HL-60 (cell line): ENCODE measurements around the gene USP10.

Experiments
- CTCF ChIP-seq: IDR thresholded peaks from one replicate; pipeline ENCODE4 v1.5.1; 2011; ENCODE audit warnings: low read length, control low read depth, inconsistent platforms; ENCODE audit not compliant: insufficient read depth
- GABPA ChIP-seq: IDR thresholded peaks from 2 replicates; pipeline ENCODE4 v1.6.1; 2012; ENCODE audit warnings: low read depth
- POLR2AphosphoS5 ChIP-seq: IDR thresholded peaks from 2 replicates; pipeline ENCODE4 v1.6.1; 2012; ENCODE audit warnings: low read depth
- REST ChIP-seq: IDR thresholded peaks from 2 replicates; pipeline ENCODE4 v1.6.1; 2012; ENCODE audit warnings: low read depth; ENCODE audit not compliant: insufficient replicate concordance

DNA sequence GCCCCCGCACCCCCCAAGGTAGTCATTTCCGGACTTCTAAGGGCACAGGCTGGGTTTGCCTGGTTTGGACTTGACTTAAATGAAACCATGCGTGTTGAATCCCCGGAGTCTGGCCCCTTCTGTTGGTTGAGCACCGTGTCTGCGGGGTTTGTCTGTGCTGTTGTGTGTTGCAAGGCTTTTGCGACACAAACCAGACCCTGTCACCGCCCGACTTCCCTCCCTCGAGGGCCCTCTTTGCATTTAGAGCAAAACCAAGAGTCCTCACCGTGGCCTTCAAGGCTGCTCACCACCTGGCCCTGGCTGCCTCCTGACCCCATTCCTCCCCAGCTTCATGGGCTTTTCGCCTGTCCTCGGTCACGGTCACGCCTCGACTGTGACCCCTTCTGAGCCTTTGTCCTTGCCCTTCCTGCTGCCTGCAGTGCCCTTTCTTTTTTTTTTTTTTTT, 127.4 kb downstream of the USP10 start:
- TF ChIP-seq CTCF (no peak), POLR2AphosphoS5 (no peak), REST (no peak), GABPA (no peak)
